GM12873 (cell line): Measurements from ENCODE around the gene ZNF550.
"Not testable (repeated sequence)": the region's sequence is repeated elsewhere in the genome, so short reads cannot be mapped to it uniquely, and the experiment has no call there.

Experiments
- CTCF ChIP-seq: IDR thresholded peaks from 2 replicates; pipeline ENCODE4 v1.5.1; 2012; ENCODE audit warnings: low read depth, mild to moderate bottlenecking, moderate library complexity, low read length, control low read depth; ENCODE audit not compliant: insufficient read depth; ENCODE audit errors: missing control alignments

The ZNF550 gene

GRCh38 chr19:57515255-57515654 lies 44.4 kb downstream of the ZNF550 start:
- no peak for TF ChIP-seq CTCF

GRCh38 chr19:57512845-57513244 lies 46.8 kb downstream of the ZNF550 start:
- TF ChIP-seq CTCF, result no peak

GRCh38 chr19:57511484-57511883 lies 48.2 kb downstream of the ZNF550 start:
- TF ChIP-seq CTCF, result no peak

GRCh38 chr19:57506163-57506562 lies 53.5 kb downstream of the ZNF550 start:
- TF ChIP-seq CTCF, result no peak

- TF ChIP-seq CTCF, result not testable (repeated sequence)
Measured at GRCh38 chr19:57499680-57500395, 59.8 kb downstream of the ZNF550 start, which contains the start of gene ZNF773. Gene ZNF773 (plus strand): TSS chr19:57499938. CDS start chr19:57500081, 143 bp downstream.

GRCh38 chr19:57487477-57488298 lies 72.0 kb downstream of the ZNF550 start, which contains the start of gene ZNF419:
Gene ZNF419 (plus strand): TSS chr19:57487750. CDS start chr19:57487951, 201 bp downstream.
- peak; percentile 8 for TF ChIP-seq CTCF
